SU-DHL-6 (cell line): ENCODE data around the gene TMF1.

ENCODE experiments used
- H2AFZ ChIP-seq: fragments of 200-600 bp; sonication (generic); 2 replicates; pipeline ENCODE4 v1.6.1; 2014; ENCODE audit warnings: low read depth, mild to moderate bottlenecking, moderate library complexity, mixed read lengths, antibody characterized with exemption, low read length; ENCODE audit not compliant: severe bottlenecking
- H3F3A ChIP-seq: fragments of 200-600 bp; shearing (Covaris generic); 2 replicates; pipeline ENCODE4 v1.6.0; 2016; ENCODE audit warnings: antibody characterized with exemption, mild to moderate bottlenecking; ENCODE audit not compliant: insufficient read depth
- H3K27ac ChIP-seq: fragments of 200-600 bp; sonication (generic); 2 replicates; pipeline ENCODE4 v1.5.1; 2016; ENCODE audit warnings: low read depth, mild to moderate bottlenecking, low read length, moderate library complexity, mixed read lengths
- H3K27me3 ChIP-seq: fragments of 200-600 bp; sonication (generic), shearing (Covaris generic); 2 replicates; pipeline ENCODE4 v1.6.0; 2014; ENCODE audit warnings: mild to moderate bottlenecking, low read length
- H3K36me3 ChIP-seq: fragments of 200-600 bp; sonication (generic); 2 replicates; pipeline ENCODE4 v1.6.1; 2014; ENCODE audit warnings: mild to moderate bottlenecking, low read length, mixed read lengths
- H3K4me2 ChIP-seq: fragments of 300-600, 200-600 bp; shearing (Covaris generic), sonication (generic); 2 replicates; pipeline ENCODE4 v1.6.0; 2014; ENCODE audit warnings: low read length, low read depth, mild to moderate bottlenecking; ENCODE audit not compliant: poor library complexity, severe bottlenecking
- H3K4me3 ChIP-seq: fragments of 200-600 bp; sonication (generic); 2 replicates; pipeline ENCODE4 v1.5.1; 2014; ENCODE audit warnings: antibody characterized with exemption, low read length, mild to moderate bottlenecking, mixed read lengths; ENCODE audit not compliant: insufficient read depth, poor library complexity, severe bottlenecking
- H3K79me2 ChIP-seq: fragments of 200-600 bp; sonication (generic); 2 replicates; pipeline ENCODE4 v1.6.1; 2014; ENCODE audit warnings: mild to moderate bottlenecking, low read length, moderate library complexity; ENCODE audit not compliant: insufficient read depth
- H3K9ac ChIP-seq: fragments of 200-600 bp; sonication (generic); 2 replicates; pipeline ENCODE4 v1.7.0; 2014; ENCODE audit warnings: mild to moderate bottlenecking, low read length
- H3K9me2 ChIP-seq: fragments of 200-600 bp; sonication (generic); replicated peaks from 2 replicates; pipeline ENCODE4 v1.6.1; 2014; ENCODE audit warnings: low read length; ENCODE audit not compliant: insufficient read depth
- H3K9me3 ChIP-seq: fragments of 200-600 bp; sonication (generic); 2 replicates; pipeline ENCODE4 v1.6.1; 2014; ENCODE audit warnings: low read length, mixed read lengths; ENCODE audit not compliant: insufficient read depth
- H4K20me1 ChIP-seq: fragments of 200-600 bp; sonication (generic); 2 replicates; pipeline ENCODE4 v1.6.1; 2014; ENCODE audit warnings: low read depth, mild to moderate bottlenecking, antibody characterized with exemption, low read length, moderate library complexity, mixed read lengths
- CTCF ChIP-seq: fragments of 200-600 bp; sonication (generic); IDR thresholded peaks from one replicate; pipeline ENCODE4 v1.5.1; 2017; ENCODE audit warnings: antibody characterized with exemption, mild to moderate bottlenecking, low read length, moderate library complexity; ENCODE audit not compliant: insufficient read depth, poor library complexity, severe bottlenecking
- EZH2phosphoT487 ChIP-seq: fragments of 200-600 bp; sonication (generic), shearing (Covaris generic); conservative IDR thresholded peaks from 2 replicates; pipeline ENCODE4 v1.6.1; 2018; ENCODE audit warnings: mild to moderate bottlenecking, antibody characterized with exemption, low read length, moderate library complexity, mixed read lengths

TMF1 gene

GRCh38 chr3:68974711-68975110 is 77.4 kb downstream of the TMF1 start:
- H2AFZ ChIP-seq = no peak overlapping the region
- H3F3A ChIP-seq = no peaks in the 10 kb centered on the region
- peaks cover 7% of the 10 kb centered on the region; the same call in 1 of the 2 replicates for H3K36me3 ChIP-seq
- no peaks in the 10 kb centered on the region for H4K20me1 ChIP-seq
- no peaks in the 10 kb centered on the region for H3K9me2 ChIP-seq
- H3K27ac ChIP-seq = no peak overlapping the region
- no peaks in the 10 kb centered on the region for H3K79me2 ChIP-seq
- H3K9ac ChIP-seq = no peak overlapping the region
- TF ChIP-seq CTCF (no peak), EZH2phosphoT487 (no peak)
- H3K9me3 ChIP-seq = no peaks in the 10 kb centered on the region
- no peaks in the 10 kb centered on the region for H3K27me3 ChIP-seq
- H3K4me3 ChIP-seq = no peak overlapping the region
- H3K4me2 ChIP-seq = no peak overlapping the region

GRCh38 chr3:68973639-68974038 is 78.5 kb downstream of the TMF1 start:
- no peak for TF ChIP-seq EZH2phosphoT487
- TF ChIP-seq CTCF = no peak
- Histone ChIP-seq H4K20me1 (no peaks in the 10 kb centered on the region), H2AFZ (no peak overlapping the region), H3K9me2 (no peaks in the 10 kb centered on the region), H3K4me3 (no peak overlapping the region), H3K27ac (no peak overlapping the region), H3K9me3 (no peaks in the 10 kb centered on the region), H3F3A (no peaks in the 10 kb centered on the region), H3K4me2 (no peak overlapping the region), H3K79me2 (no peaks in the 10 kb centered on the region), H3K36me3 (peaks cover 7% of the 10 kb centered on the region; the same call in 1 of the 2 replicates), H3K9ac (no peak overlapping the region), H3K27me3 (no peaks in the 10 kb centered on the region)

- H3F3A ChIP-seq = no peaks in the 10 kb centered on the region
- no peak overlapping the region for H3K9ac ChIP-seq
- no peaks in the 10 kb centered on the region for H3K79me2 ChIP-seq
- H3K9me3 ChIP-seq = no peaks in the 10 kb centered on the region
- no peak overlapping the region for H3K4me2 ChIP-seq
- peaks cover 4% of the 10 kb centered on the region; the same call in 1 of the 2 replicates for H3K36me3 ChIP-seq
- no peaks in the 10 kb centered on the region for H4K20me1 ChIP-seq
- no peak overlapping the region for H3K27ac ChIP-seq
- H3K4me3 ChIP-seq = no peak overlapping the region
- no peak overlapping the region for H2AFZ ChIP-seq
- no peaks in the 10 kb centered on the region for H3K27me3 ChIP-seq
- no peak for TF ChIP-seq EZH2phosphoT487
- TF ChIP-seq CTCF = peak; percentile 84
- H3K9me2 ChIP-seq = no peaks in the 10 kb centered on the region
Observed at GRCh38 chr3:68972358-68972979, 79.7 kb downstream of the TMF1 start.
